Endodermal cell (in vitro differentiated cells): ENCODE data around the gene SUPT6H. TPM values are rescaled to one million over a fixed set of nuclear protein-coding genes. Genes with fewer than 3 reads are reported as not detected.

Experiments used
- DNase-seq: peaks from one replicate; pipeline ENCODE4 v3.0.0-alpha.2; 2017
- H3K27ac ChIP-seq: 2 replicates; pipeline ENCODE4 v1.5.1; 2013; ENCODE audit warnings: mild to moderate bottlenecking, low read depth, low read length, moderate library complexity
- H3K27me3 ChIP-seq: 2 replicates; pipeline ENCODE4 v1.6.1; 2013; ENCODE audit warnings: mild to moderate bottlenecking, low read length, moderate library complexity; ENCODE audit not compliant: insufficient read depth, control insufficient read depth, poor library complexity, severe bottlenecking
- H3K36me3 ChIP-seq: 2 replicates; pipeline ENCODE4 v1.7.0; 2013; ENCODE audit warnings: mild to moderate bottlenecking, low read length, moderate library complexity; ENCODE audit not compliant: control insufficient read depth, insufficient read depth
- H3K4me1 ChIP-seq: one replicate; pipeline ENCODE4 v1.7.0; 2013; ENCODE audit warnings: low read length; ENCODE audit not compliant: control insufficient read depth, insufficient read depth
- H3K4me3 ChIP-seq: 2 replicates; pipeline ENCODE4 v1.5.1; 2013; ENCODE audit warnings: mild to moderate bottlenecking, low read length, moderate library complexity
- H3K9ac ChIP-seq: 2 replicates; pipeline ENCODE4 v1.6.1; 2013; ENCODE audit warnings: mild to moderate bottlenecking, low read length, moderate library complexity; ENCODE audit not compliant: poor library complexity, severe bottlenecking; ENCODE audit errors: extremely low read depth
- H3K9me3 ChIP-seq: 2 replicates; pipeline ENCODE4 v1.6.1; 2013; ENCODE audit warnings: mild to moderate bottlenecking, low read length, moderate library complexity; ENCODE audit not compliant: control insufficient read depth
- H3K27ac Mint-ChIP-seq: 2 replicates; pipeline ENCODE4 v1.8.0; 2020; ENCODE audit warnings: mixed read lengths
- H3K27me3 Mint-ChIP-seq: 2 replicates; pipeline ENCODE4 v1.8.0; 2021; ENCODE audit warnings: mild to moderate bottlenecking, mixed read lengths; ENCODE audit not compliant: insufficient read depth
- H3K36me3 Mint-ChIP-seq: 2 replicates; pipeline ENCODE4 v1.8.0; 2020; ENCODE audit warnings: low read depth, mixed read lengths
- H3K4me1 Mint-ChIP-seq: 2 replicates; pipeline ENCODE4 v1.8.0; 2020; ENCODE audit warnings: mixed read lengths
- H3K4me3 Mint-ChIP-seq: 2 replicates; pipeline ENCODE4 v1.8.0; 2020; ENCODE audit warnings: mild to moderate bottlenecking, moderate library complexity, mixed read lengths
- H3K9me3 Mint-ChIP-seq: 2 replicates; pipeline ENCODE4 v1.8.0; 2020; ENCODE audit warnings: mild to moderate bottlenecking, mixed read lengths
- CTCF ChIP-seq: fragments of 200-600 bp; sonication (generic); conservative IDR thresholded peaks from 2 replicates; pipeline ENCODE4 v1.5.0; 2021; ENCODE audit warnings: antibody characterized with exemption, mild to moderate bottlenecking
- WGBS, 2 experiments: methylation state at CpG; one replicate each; pipeline versions ENCODE4 v1.1.5 to v1.1.7; 2013; ENCODE audit warnings: missing lambda C conversion rate in 2 of 2, mixed read lengths in 1 of 2; ENCODE audit not compliant: insufficient coverage in 1 of 2, insufficient read length in 1 of 2; 5-methylcytosine and 5-hydroxymethylcytosine counted together
- total RNA-seq, 2 donors: library from RNA; stranded (reverse); fragmentation: NEBNext Ultra II Directional in 1 of 2; extraction: Animal tissue kit (Norgen Biotek cat#: 25700) in 1 of 2; gene quantifications; 2 replicates in 1 of 2; 3 replicates in 1 of 2; pipeline ENCODE4 v1.2.1, GENCODE V29; 2021

Gene SUPT6H
- total RNA-seq, 2 donors from 2014 or later, result 54.4 to 72.1 TPM

GRCh38 chr17:28685366-28685765, 23.4 kb downstream of the SUPT6H start:
- WGBS, 2 experiments, result 91 to 95% methylated on average over 4 to 5 of the region's 5 CpGs
- no peak overlapping the region for H3K27ac ChIP-seq
- no peak for DNase-seq
- H3K4me1 Mint-ChIP-seq, result no peaks in the 10 kb centered on the region
- H3K9me3 ChIP-seq, result no peaks in the 10 kb centered on the region
- H3K36me3 ChIP-seq, result peaks cover 95% of the 10 kb centered on the region
- TF ChIP-seq CTCF, result no peak
- no peak overlapping the region for H3K4me3 ChIP-seq
- no peaks in the 10 kb centered on the region for H3K9me3 Mint-ChIP-seq
- no peak overlapping the region for H3K4me3 Mint-ChIP-seq
- no peak overlapping the region for H3K27ac Mint-ChIP-seq
- H3K36me3 Mint-ChIP-seq, result peaks cover 92% of the 10 kb centered on the region
- H3K27me3 ChIP-seq, result no peaks in the 10 kb centered on the region
- H3K9ac ChIP-seq, result no peak overlapping the region
- no peaks in the 10 kb centered on the region for H3K27me3 Mint-ChIP-seq
- H3K4me1 ChIP-seq, result no peaks in the 10 kb centered on the region

GRCh38 chr17:28686296-28686695, 24.3 kb downstream of the SUPT6H start:
- no peak overlapping the region for H3K27ac ChIP-seq
- no peaks in the 10 kb centered on the region for H3K27me3 Mint-ChIP-seq
- no peaks in the 10 kb centered on the region for H3K4me1 Mint-ChIP-seq
- no peaks in the 10 kb centered on the region for H3K27me3 ChIP-seq
- WGBS, 2 experiments, result 93 to 95% methylated on average over 3 to 4 of the region's 4 CpGs
- H3K36me3 ChIP-seq, result peaks cover 95% of the 10 kb centered on the region
- peaks cover 91% of the 10 kb centered on the region for H3K36me3 Mint-ChIP-seq
- no peaks in the 10 kb centered on the region for H3K9me3 ChIP-seq
- no peaks in the 10 kb centered on the region for H3K9me3 Mint-ChIP-seq
- H3K4me3 ChIP-seq, result no peak overlapping the region
- no peak overlapping the region for H3K9ac ChIP-seq
- TF ChIP-seq CTCF, result no peak
- DNase-seq, result no peak
- no peaks in the 10 kb centered on the region for H3K4me1 ChIP-seq
- no peak overlapping the region for H3K4me3 Mint-ChIP-seq
- no peak overlapping the region for H3K27ac Mint-ChIP-seq

- Histone ChIP-seq H3K27ac (no peak overlapping the region), H3K4me1 (no peaks in the 10 kb centered on the region), H3K27me3 (no peaks in the 10 kb centered on the region), H3K9me3 (no peaks in the 10 kb centered on the region), H3K36me3 (peaks cover 85% of the 10 kb centered on the region), H3K9ac (no peak overlapping the region), H3K4me3 (no peak overlapping the region)
- Mint-ChIP-seq H3K9me3 (no peaks in the 10 kb centered on the region), H3K4me3 (no peak overlapping the region), H3K4me1 (no peaks in the 10 kb centered on the region), H3K36me3 (peaks cover 86% of the 10 kb centered on the region), H3K27me3 (no peaks in the 10 kb centered on the region), H3K27ac (no peak overlapping the region)
- WGBS, 2 experiments, result 98 to 100% methylated on average over 2 to 4 of the region's 4 CpGs
- DNase-seq, result no peak
- no peak for TF ChIP-seq CTCF
These were observed 26.5 kb downstream of the SUPT6H start for GRCh38 chr17:28688481-28688880.
